T-cell (primary cell): ENCODE measurements around the gene RAP1GAP2. TPM values are rescaled to one million over a fixed set of nuclear protein-coding genes. Genes with fewer than 3 reads are reported as not detected.
"Not testable (repeated sequence)": the region's sequence is repeated elsewhere in the genome, so short reads cannot be mapped to it uniquely, and the experiment has no call there.

ENCODE experiments used
- ATAC-seq, 4 experiments: fragments of 200-7000 bp in 3 of 4; fragments of 150-1000 bp in 1 of 4; cut with Tn5 transposase; replicated peaks in 1 of 4; 1 replicate in 3 of 4; 2 replicates in 1 of 4; pipeline ENCODE4 v1.10.0; 2021; ENCODE audit warnings: moderate library complexity in 3 of 4, mild to moderate bottlenecking in 2 of 4, moderate number of reproducible peaks in 1 of 4
- CTCF ChIA-PET, 2 donors: fragments of 300-600 bp; sonication (Branson Sonifier 250); formaldehyde crosslinking; loops; one replicate each; lab custom pipeline; 2022; ENCODE audit warnings: antibody characterized with exemption in 2 of 2; lab: Charles Lee
- POLR2A ChIA-PET, 2 donors: fragments of 300-600 bp; sonication (Branson Sonifier 250); formaldehyde crosslinking; loops; one replicate each; lab custom pipeline; 2022; ENCODE audit warnings: antibody characterized with exemption in 2 of 2; lab: Charles Lee
- DNase-seq, 35 experiments: peaks; one replicate each; pipeline versions ENCODE4 v3.0.0 to v3.0.0-alpha.2; 2013 to 2023
- H3K27ac ChIP-seq: one replicate; pipeline ENCODE4 v1.5.1; 2013; ENCODE audit warnings: low read length
- H3K27me3 ChIP-seq, 2 experiments: replicated peaks in 1 of 2; 1 replicate in 1 of 2; 2 replicates in 1 of 2; pipeline versions ENCODE4 v1.6.1 to v1.7.0; 2013; ENCODE audit warnings: low read length in 1 of 2, mixed read lengths in 1 of 2; ENCODE audit not compliant: control insufficient read depth in 2 of 2, insufficient read depth in 2 of 2; ENCODE audit errors: extremely low read depth in 1 of 2
- H3K36me3 ChIP-seq, 2 donors: 1 replicate in 1 of 2; 2 replicates in 1 of 2; pipeline versions ENCODE4 v1.6.1 to v1.7.0; 2013; ENCODE audit warnings: low read length in 1 of 2; ENCODE audit not compliant: control insufficient read depth in 2 of 2, insufficient read depth in 1 of 2; ENCODE audit errors: extremely low read depth in 1 of 2
- H3K4me1 ChIP-seq, 2 experiments: 1 replicate in 1 of 2; 2 replicates in 1 of 2; pipeline versions ENCODE4 v1.6.1 to v1.7.0; 2013; ENCODE audit warnings: low read length in 2 of 2, mixed read lengths in 1 of 2; ENCODE audit not compliant: insufficient read depth in 2 of 2, control insufficient read depth in 1 of 2; ENCODE audit errors: extremely low read depth in 1 of 2
- H3K4me3 ChIP-seq, 2 donors: 1 replicate in 1 of 2; 2 replicates in 1 of 2; pipeline versions ENCODE4 v1.5.1 to v1.7.0; 2013; ENCODE audit warnings: mild to moderate bottlenecking in 2 of 2, low read length in 1 of 2, moderate library complexity in 1 of 2; ENCODE audit not compliant: control insufficient read depth in 1 of 2; ENCODE audit errors: extremely low read depth in 1 of 2
- H3K9me3 ChIP-seq: 2 replicates; pipeline ENCODE4 v1.7.0; 2013
- H3K27ac Mint-ChIP-seq, 2 donors: one replicate each; pipeline ENCODE4 v1.8.0; 2020 to 2021; ENCODE audit warnings: mild to moderate bottlenecking in 2 of 2, mixed read lengths in 2 of 2
- H3K27me3 Mint-ChIP-seq, 2 donors: one replicate each; pipeline ENCODE4 v1.8.0; 2021 to 2022; ENCODE audit warnings: mixed read lengths in 2 of 2
- H3K36me3 Mint-ChIP-seq: one replicate; pipeline ENCODE4 v1.8.0; 2021; ENCODE audit warnings: mixed read lengths
- H3K4me1 Mint-ChIP-seq, 3 donors: one replicate each; pipeline ENCODE4 v1.8.0; 2020 to 2022; ENCODE audit warnings: mixed read lengths in 3 of 3, mild to moderate bottlenecking in 1 of 3
- H3K4me3 Mint-ChIP-seq, 3 donors: one replicate each; pipeline ENCODE4 v1.8.0; 2020 to 2022; ENCODE audit warnings: mild to moderate bottlenecking in 3 of 3, mixed read lengths in 3 of 3, moderate library complexity in 3 of 3
- H3K9me3 Mint-ChIP-seq, 3 donors: one replicate each; pipeline ENCODE4 v1.8.0; 2020 to 2022; ENCODE audit warnings: mixed read lengths in 3 of 3
- WGBS: methylation state at CpG from one replicate; pipeline ENCODE4 v1.1.5; 2013; ENCODE audit warnings: missing lambda C conversion rate; ENCODE audit not compliant: insufficient coverage; 5-methylcytosine and 5-hydroxymethylcytosine counted together
- total RNA-seq, 35 experiments: library from RNA in 6 of 35; stranded (reverse) in 6 of 35; fragments of 120-200 nt in 1 of 35; gene quantifications; one replicate each; pipeline versions ENCODE4 v1.2.1 to v1.2.4 and lab custom pipeline; 2013 to 2026

The RAP1GAP2 gene
- total RNA-seq, 5 donors from 2014 or later (not counting 1 experiment from before 2014, with no cell fraction given), result 8.0 to 77.7 (median 13.3) TPM

DNA sequence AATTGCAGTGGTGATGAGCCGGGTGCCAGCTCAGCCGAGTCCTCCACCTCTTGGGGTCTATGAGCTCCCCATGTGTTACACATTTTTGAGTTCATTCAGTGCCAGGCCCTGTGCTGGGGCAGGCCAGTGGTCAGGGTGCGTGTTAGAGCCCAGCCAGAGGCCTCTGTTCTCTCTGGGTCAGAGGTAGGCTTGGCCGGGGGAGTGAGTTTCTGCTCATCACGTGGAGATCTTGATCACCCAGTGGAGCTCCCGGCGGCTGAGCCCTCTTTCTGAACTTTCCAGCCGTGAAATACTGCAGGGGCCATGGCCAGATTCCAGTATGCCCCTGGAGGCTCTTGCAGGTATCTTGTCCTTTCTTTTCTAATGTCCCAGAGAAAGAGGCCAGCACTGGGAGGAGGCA is 93.0 kb downstream of the RAP1GAP2 start:
- ATAC-seq (no peak), DNase-seq (no peak)
- Mint-ChIP-seq H3K4me1 (peaks cover 4 to 20% (median 12%) of the 10 kb centered on the region in 3 donors), H3K4me3 (no peak overlapping the region), H3K27ac (no peak overlapping the region), H3K9me3 (no peaks in the 10 kb centered on the region), H3K27me3 (no peaks in the 10 kb centered on the region), H3K36me3 (peaks cover 14% of the 10 kb centered on the region)
- 86% methylated on average over 6 of the region's 8 CpGs for WGBS
- H3K27me3 ChIP-seq, result no peaks in the 10 kb centered on the region
- ChIA-PET POLR2A (no interaction called here), CTCF (interaction anchor here in 1 of 2 donors (0.7 kb wide), 2 partner anchors 268 to 592 kb away, joined by 3 to 6 read pairs; no protein-coding TSS in a partner anchor)
- no peak overlapping the region for H3K27ac ChIP-seq
- peaks cover 0 to 16% of the 10 kb centered on the region in 2 donors for H3K36me3 ChIP-seq
- no peak overlapping the region for H3K4me3 ChIP-seq
- H3K9me3 ChIP-seq, result no peaks in the 10 kb centered on the region
- H3K4me1 ChIP-seq, result peaks cover 0 to 15% of the 10 kb centered on the region in 2 experiments

DNA sequence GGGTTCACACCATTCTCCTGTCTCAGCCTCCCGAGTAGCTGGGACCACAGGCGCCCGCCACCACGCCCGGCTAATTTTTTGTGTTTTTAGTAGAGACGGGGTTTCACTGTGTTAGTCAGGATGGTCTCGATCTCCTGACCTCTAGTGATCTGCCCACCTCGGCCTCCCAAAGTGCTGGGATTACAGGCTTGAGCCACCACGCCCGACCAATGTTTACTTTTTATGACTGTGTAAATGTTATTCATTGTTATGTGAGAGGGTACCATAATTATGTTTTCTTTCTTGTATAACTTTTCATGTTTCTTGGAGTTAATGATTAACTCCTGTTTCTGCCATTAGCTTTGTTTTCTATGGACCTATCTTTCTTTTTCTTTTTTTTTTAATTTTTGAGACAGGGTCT is 94.5 kb downstream of the RAP1GAP2 start:
- H3K9me3 ChIP-seq, H3K4me3 ChIP-seq, H3K4me3 Mint-ChIP-seq, H3K27ac Mint-ChIP-seq, CTCF ChIA-PET, DNase-seq, H3K9me3 Mint-ChIP-seq, H3K27me3 ChIP-seq, H3K27me3 Mint-ChIP-seq, H3K27ac ChIP-seq, ATAC-seq: not testable (repeated sequence)
- Mint-ChIP-seq H3K4me1 (peaks cover 4 to 19% (median 18%) of the 10 kb centered on the region in 3 donors), H3K36me3 (peaks cover 22% of the 10 kb centered on the region)
- peaks cover 0 to 15% of the 10 kb centered on the region in 2 experiments for H3K4me1 ChIP-seq
- H3K36me3 ChIP-seq, result peaks cover 0 to 16% of the 10 kb centered on the region in 2 donors
- WGBS, result 60% methylated on average over 1 of the region's 10 CpGs
- POLR2A ChIA-PET, result interaction anchor here (0.5 to 0.7 kb wide), 2 partner anchors 67 to 530 kb away, joined by 4 to 6 read pairs; no protein-coding TSS in a partner anchor

DNA sequence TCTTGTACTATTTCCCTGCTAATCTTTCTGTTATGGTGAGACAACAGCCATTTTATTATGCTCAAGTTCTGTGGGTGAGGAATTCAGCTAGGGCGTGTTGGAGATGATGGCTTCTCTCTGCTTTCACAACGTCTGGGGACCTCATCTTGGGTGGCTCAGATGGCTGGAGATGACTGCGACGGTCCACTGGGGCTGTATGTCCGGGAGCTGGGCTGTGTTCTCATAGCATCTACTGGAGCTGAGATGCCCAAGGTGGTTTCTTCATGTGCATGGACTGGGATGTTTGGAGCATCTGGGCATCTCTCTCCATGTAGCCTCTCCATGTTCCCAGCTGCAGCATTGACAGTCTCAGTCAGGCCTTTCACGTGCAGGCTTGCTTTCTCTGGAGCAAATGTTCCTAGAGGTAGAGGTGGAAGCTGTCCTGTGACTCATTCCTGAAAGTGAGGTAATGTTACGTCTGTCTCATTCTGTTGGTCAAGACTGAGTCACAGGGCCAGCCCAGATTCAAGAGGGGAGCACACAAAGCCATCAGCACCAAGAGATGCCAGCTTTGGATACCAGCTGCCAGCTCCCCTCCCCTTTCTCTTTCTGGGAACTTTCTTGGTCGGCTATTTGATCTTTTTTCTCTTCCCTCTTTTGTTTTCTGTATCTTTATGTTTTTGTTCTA is 96.2 kb downstream of the RAP1GAP2 start:
- WGBS, result 67% methylated on average over 1 of the region's 8 CpGs
- no peaks in the 10 kb centered on the region for H3K9me3 ChIP-seq
- no peaks in the 10 kb centered on the region for H3K27me3 ChIP-seq
- ChIA-PET POLR2A (no interaction called here), CTCF (no interaction called here)
- ATAC-seq, result no peak
- peaks cover 0 to 16% of the 10 kb centered on the region in 2 donors for H3K36me3 ChIP-seq
- no peak overlapping the region for H3K4me3 ChIP-seq
- H3K9me3 Mint-ChIP-seq, result no peaks in the 10 kb centered on the region
- H3K4me1 Mint-ChIP-seq, result peaks cover 4 to 22% (median 19%) of the 10 kb centered on the region in 3 donors
- H3K36me3 Mint-ChIP-seq, result peaks cover 27% of the 10 kb centered on the region
- DNase-seq, result no peak
- H3K4me3 Mint-ChIP-seq, result no peak overlapping the region
- H3K27me3 Mint-ChIP-seq, result no peaks in the 10 kb centered on the region
- H3K4me1 ChIP-seq, result peaks cover 0 to 18% of the 10 kb centered on the region in 2 experiments
- H3K27ac Mint-ChIP-seq, result no peak overlapping the region
- no peak overlapping the region for H3K27ac ChIP-seq

DNA sequence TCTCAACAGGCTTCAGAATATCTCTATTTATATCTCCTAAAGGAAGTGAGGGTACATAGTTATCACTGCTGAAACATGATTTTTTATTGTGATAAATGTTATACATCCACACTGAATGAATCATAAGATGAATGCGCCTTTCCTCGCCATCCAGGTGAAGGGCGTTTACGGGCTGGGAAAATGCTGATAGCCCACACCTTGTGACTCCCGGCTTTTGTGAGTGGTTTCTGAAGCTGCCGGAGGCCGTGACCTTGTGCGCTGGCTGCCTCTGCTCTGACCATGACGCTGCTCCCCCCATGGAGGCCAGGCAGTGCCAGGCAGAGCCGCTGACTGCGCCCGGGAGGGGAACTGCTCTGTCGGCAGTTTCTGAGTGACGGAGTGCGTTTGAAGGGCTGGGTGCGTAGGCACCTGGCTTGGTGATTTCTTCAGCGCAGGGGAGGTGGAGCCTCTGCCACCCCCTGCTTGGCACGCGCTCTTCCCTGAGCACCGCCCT is 97.2 kb downstream of the RAP1GAP2 start:
- Mint-ChIP-seq H3K9me3 (no peaks in the 10 kb centered on the region), H3K36me3 (peaks cover 26% of the 10 kb centered on the region), H3K4me1 (peaks cover 4 to 24% (median 19%) of the 10 kb centered on the region in 3 donors), H3K27me3 (no peaks in the 10 kb centered on the region), H3K4me3 (no peak overlapping the region), H3K27ac (no peak overlapping the region)
- Histone ChIP-seq H3K27ac (no peak overlapping the region), H3K9me3 (no peaks in the 10 kb centered on the region), H3K4me1 (peaks cover 0 to 18% of the 10 kb centered on the region in 2 experiments), H3K27me3 (no peaks in the 10 kb centered on the region), H3K36me3 (peaks cover 0 to 16% of the 10 kb centered on the region in 2 donors), H3K4me3 (no peak overlapping the region)
- ChIA-PET CTCF (no interaction called here), POLR2A (no interaction called here)
- DNase-seq (no peak), ATAC-seq (no peak)
- WGBS, result 95% methylated on average over 15 of the region's 20 CpGs

- no peak overlapping the region for H3K4me3 ChIP-seq
- no peaks in the 10 kb centered on the region for H3K9me3 Mint-ChIP-seq
- POLR2A ChIA-PET, result no interaction called here
- ATAC-seq (no peak), DNase-seq (no peak)
- no peaks in the 10 kb centered on the region for H3K9me3 ChIP-seq
- no peak overlapping the region for H3K27ac Mint-ChIP-seq
- CTCF ChIA-PET, result interaction anchor here in 1 of 2 donors (0.5 kb wide), 1 partner anchor 99 kb away, joined by 3 read pairs; no protein-coding TSS in a partner anchor
- H3K4me1 Mint-ChIP-seq, result peaks cover 4 to 23% (median 20%) of the 10 kb centered on the region in 3 donors
- H3K4me3 Mint-ChIP-seq, result no peak overlapping the region
- peaks cover 0 to 13% of the 10 kb centered on the region in 2 experiments for H3K4me1 ChIP-seq
- no peak overlapping the region for H3K27ac ChIP-seq
- 83% methylated on average over 13 of the region's 17 CpGs for WGBS
- no peaks in the 10 kb centered on the region for H3K27me3 Mint-ChIP-seq
- H3K36me3 Mint-ChIP-seq, result peaks cover 31% of the 10 kb centered on the region
- peaks cover 0 to 16% of the 10 kb centered on the region in 2 donors for H3K36me3 ChIP-seq
- H3K27me3 ChIP-seq, result no peaks in the 10 kb centered on the region
These were observed 98.5 kb downstream of the RAP1GAP2 start for GRCh38 chr17:2894782-2895181.

DNA sequence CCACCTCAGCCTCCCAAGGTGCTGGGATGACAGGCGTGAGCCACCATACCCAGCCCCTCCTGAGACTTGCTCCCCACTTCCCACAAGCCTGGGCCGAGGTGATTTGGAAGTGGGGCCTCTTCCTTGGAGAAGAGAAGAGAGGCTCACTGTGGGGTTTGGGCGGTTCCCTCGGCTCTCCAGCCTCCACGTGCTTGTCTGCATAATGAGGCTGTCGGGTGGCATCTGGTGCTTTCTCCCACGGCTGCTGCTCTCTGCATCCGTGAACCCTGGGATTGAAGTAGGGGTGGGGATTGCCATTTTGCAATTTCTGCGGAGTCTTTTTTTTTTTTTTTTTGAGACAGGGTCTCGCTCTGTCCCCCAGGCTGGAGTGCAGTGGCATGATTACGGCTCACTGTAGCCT is 101.4 kb downstream of the RAP1GAP2 start:
- H3K27me3 ChIP-seq, result no peaks in the 10 kb centered on the region
- H3K27me3 Mint-ChIP-seq, result no peaks in the 10 kb centered on the region
- H3K9me3 ChIP-seq, result no peaks in the 10 kb centered on the region
- H3K4me1 Mint-ChIP-seq, result peaks cover 0 to 16% (median 10%) of the 10 kb centered on the region in 3 donors
- DNase-seq (no peak), ATAC-seq (no peak)
- ChIA-PET POLR2A (no interaction called here), CTCF (no interaction called here)
- no peak overlapping the region for H3K4me3 ChIP-seq
- 93% methylated on average over 5 of the region's 11 CpGs for WGBS
- peaks cover 0 to 9% of the 10 kb centered on the region in 2 experiments for H3K4me1 ChIP-seq
- no peak overlapping the region for H3K27ac ChIP-seq
- peaks cover 0 to 12% of the 10 kb centered on the region in 2 donors for H3K36me3 ChIP-seq
- no peaks in the 10 kb centered on the region for H3K9me3 Mint-ChIP-seq
- H3K27ac Mint-ChIP-seq, result no peak overlapping the region
- no peak overlapping the region for H3K4me3 Mint-ChIP-seq
- peaks cover 23% of the 10 kb centered on the region for H3K36me3 Mint-ChIP-seq
